ENCODE results near the gene STON2. TPM values are rescaled to one million over a fixed set of nuclear protein-coding genes. Genes with fewer than 3 reads are reported as not detected.

Gene STON2
- total and polyA plus RNA-seq, 2 of the 13 experiments (the other 11 are each of a cell fraction or from before 2014, with no cell fraction given), result 2.1 to 11.0 TPM

- FAIRE-seq (no peak), DNase-seq (ENCODE audit: low spot score) (no peak), ATAC-seq (no peak)
- Histone ChIP-seq H3K4me1 (ENCODE audit: insufficient read depth, low read length) (peaks cover 52% of the 10 kb centered on the region), H4K20me1 (ENCODE audit: insufficient read depth, low read length) (no peaks in the 10 kb centered on the region), H3K4me3 (replicated peaks in 1 of 3; ENCODE audit: insufficient read depth in 1 of 3, low read depth in 2 of 3, low read length in 3 of 3) (no peak overlapping the region), H3K27ac (ENCODE audit: extremely low read length, insufficient read depth, low read length) (no peak overlapping the region), H3K9ac (ENCODE audit: insufficient read depth, low read depth, low read length) (no peak overlapping the region), H3K36me3 (replicated peaks in 1 of 2; ENCODE audit: control insufficient read depth in 1 of 2, insufficient read depth in 2 of 2, low read length in 2 of 2) (no peaks in the 10 kb centered on the region), H2AFZ (ENCODE audit: low read length) (no peak overlapping the region), H3K79me2 (ENCODE audit: insufficient read depth, low read length) (no peaks in the 10 kb centered on the region), H3K27me3 (ENCODE audit: control insufficient read depth in 1 of 2, insufficient read depth in 2 of 2, low read length in 2 of 2) (no peaks in the 10 kb centered on the region), H3K9me3 (ENCODE audit: low read length) (no peaks in the 10 kb centered on the region), H3K4me2 (ENCODE audit: low read depth, low read length) (peak overlapping the region; percentile 60)
- CTCF ChIA-PET (ENCODE audit: low intra/inter-chr PET ratio, low total read pairs), result no interaction called here
- TF ChIP-seq TRAFD1 (CRISPR knock-in tag; IDR thresholded peaks at IDR 0.05; ENCODE audit: borderline replicate concordance), result no peak
- TF ChIP-seq ZNF687 (CRISPR knock-in tag; IDR thresholded peaks at IDR 0.05), result no peak
- 28% methylated on average over 5 of the region's 6 CpGs for WGBS (ENCODE audit: low lambda C conversion rate)
- intact Hi-C loops (cut with micrococcal nuclease; ENCODE audit: unreplicated experiment), result no loop called here
- BruUV-seq (replicated peaks), result no TSS peak
- POLR2A ChIA-PET, result interaction anchor here (1.0 to 1.1 kb wide), 3 partner anchors 13 to 180 kb away, joined by 3 read pairs; no protein-coding TSS in a partner anchor
- in situ Hi-C loops (cut with HindIII; ENCODE audit: extremely low pct_ligation_motif_present, low pct_unique_long_range_greater_than_20kb), result no loop called here
Measured at GRCh38 chr14:81449576-81449975, 49.5 kb upstream of the STON2 start.
